ENCODE data around the gene URB2. TPM values are rescaled to one million over a fixed set of nuclear protein-coding genes. Genes with fewer than 3 reads are reported as not detected.

URB2 gene
- total RNA-seq, 1 experiment from 2014 or later, result 21.9 TPM

DNA sequence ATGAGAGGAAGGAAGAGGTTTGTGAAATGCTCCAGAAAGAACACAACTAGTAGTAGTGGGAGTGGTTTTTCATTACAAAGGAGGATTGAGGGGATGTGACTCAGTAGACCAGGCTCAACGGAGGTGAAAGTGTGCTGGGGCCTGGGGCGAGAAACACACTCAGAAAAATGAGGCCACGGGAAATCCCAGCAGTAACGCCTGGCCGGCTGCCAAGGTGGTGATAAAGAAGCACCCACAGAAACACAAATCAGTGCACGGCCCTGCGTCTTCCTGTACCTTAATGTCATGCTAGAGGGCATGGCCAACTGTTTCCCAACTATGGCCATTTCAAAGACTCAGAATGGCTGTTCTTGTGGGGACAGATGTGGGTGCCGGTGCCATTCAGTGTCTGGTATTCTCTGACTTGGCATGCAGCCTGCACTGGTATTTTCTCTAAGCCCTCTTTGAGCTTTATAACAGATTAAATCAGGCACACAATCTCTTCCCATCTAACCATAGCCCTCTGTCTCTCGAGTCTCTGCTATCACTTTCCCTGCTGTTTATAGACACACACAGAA is 38.2 kb downstream of the URB2 start:
- ATAC-seq (no peak), DNase-seq (ENCODE audit: low read depth, low spot score) (no peak)
- Histone ChIP-seq H3K9me3 (ENCODE audit: control insufficient read depth, insufficient read depth, low read depth, low read length) (no peaks in the 10 kb centered on the region), H3K27ac (ENCODE audit: low read length) (no peak overlapping the region), H3K27me3 (ENCODE audit: control insufficient read depth, insufficient read depth, low read length) (no peaks in the 10 kb centered on the region), H3K4me3 (ENCODE audit: low read depth in 2 of 2, low read length in 2 of 2) (no peak overlapping the region), H3K4me1 (ENCODE audit: control insufficient read depth, insufficient read depth, low read length) (no peaks in the 10 kb centered on the region), H3K36me3 (ENCODE audit: control insufficient read depth, insufficient read depth, low read length) (peaks cover 8% of the 10 kb centered on the region)
- ChIA-PET CTCF (no interaction called here), POLR2A (no interaction called here)
- intact Hi-C loops (cut with micrococcal nuclease; ENCODE audit: unreplicated experiment) (loop anchor here (10.0 kb wide), 3 partner anchors 401 to 651 kb away; partner anchors contain the start of gene GALNT2), in situ Hi-C loops (cut with HindIII; ENCODE audit: low pct_unique_long_range_greater_than_20kb, low sequenced_read_pairs) (no loop called here)
- no peak for TF ChIP-seq TCF7L2 (IDR thresholded peaks at IDR 0.05; ENCODE audit: low read depth, low read length)
- TF ChIP-seq, protein P1, sequence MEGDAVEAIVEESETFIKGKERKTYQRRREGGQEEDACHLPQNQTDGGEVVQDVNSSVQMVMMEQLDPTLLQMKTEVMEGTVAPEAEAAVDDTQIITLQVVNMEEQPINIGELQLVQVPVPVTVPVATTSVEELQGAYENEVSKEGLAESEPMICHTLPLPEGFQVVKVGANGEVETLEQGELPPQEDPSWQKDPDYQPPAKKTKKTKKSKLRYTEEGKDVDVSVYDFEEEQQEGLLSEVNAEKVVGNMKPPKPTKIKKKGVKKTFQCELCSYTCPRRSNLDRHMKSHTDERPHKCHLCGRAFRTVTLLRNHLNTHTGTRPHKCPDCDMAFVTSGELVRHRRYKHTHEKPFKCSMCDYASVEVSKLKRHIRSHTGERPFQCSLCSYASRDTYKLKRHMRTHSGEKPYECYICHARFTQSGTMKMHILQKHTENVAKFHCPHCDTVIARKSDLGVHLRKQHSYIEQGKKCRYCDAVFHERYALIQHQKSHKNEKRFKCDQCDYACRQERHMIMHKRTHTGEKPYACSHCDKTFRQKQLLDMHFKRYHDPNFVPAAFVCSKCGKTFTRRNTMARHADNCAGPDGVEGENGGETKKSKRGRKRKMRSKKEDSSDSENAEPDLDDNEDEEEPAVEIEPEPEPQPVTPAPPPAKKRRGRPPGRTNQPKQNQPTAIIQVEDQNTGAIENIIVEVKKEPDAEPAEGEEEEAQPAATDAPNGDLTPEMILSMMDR (IDR thresholded peaks at IDR 0.05), result no peak
- TF ChIP-seq, protein P2, sequence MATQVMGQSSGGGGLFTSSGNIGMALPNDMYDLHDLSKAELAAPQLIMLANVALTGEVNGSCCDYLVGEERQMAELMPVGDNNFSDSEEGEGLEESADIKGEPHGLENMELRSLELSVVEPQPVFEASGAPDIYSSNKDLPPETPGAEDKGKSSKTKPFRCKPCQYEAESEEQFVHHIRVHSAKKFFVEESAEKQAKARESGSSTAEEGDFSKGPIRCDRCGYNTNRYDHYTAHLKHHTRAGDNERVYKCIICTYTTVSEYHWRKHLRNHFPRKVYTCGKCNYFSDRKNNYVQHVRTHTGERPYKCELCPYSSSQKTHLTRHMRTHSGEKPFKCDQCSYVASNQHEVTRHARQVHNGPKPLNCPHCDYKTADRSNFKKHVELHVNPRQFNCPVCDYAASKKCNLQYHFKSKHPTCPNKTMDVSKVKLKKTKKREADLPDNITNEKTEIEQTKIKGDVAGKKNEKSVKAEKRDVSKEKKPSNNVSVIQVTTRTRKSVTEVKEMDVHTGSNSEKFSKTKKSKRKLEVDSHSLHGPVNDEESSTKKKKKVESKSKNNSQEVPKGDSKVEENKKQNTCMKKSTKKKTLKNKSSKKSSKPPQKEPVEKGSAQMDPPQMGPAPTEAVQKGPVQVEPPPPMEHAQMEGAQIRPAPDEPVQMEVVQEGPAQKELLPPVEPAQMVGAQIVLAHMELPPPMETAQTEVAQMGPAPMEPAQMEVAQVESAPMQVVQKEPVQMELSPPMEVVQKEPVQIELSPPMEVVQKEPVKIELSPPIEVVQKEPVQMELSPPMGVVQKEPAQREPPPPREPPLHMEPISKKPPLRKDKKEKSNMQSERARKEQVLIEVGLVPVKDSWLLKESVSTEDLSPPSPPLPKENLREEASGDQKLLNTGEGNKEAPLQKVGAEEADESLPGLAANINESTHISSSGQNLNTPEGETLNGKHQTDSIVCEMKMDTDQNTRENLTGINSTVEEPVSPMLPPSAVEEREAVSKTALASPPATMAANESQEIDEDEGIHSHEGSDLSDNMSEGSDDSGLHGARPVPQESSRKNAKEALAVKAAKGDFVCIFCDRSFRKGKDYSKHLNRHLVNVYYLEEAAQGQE (IDR thresholded peaks at IDR 0.05; ENCODE audit: insufficient read depth in 1 of 2, low read depth in 2 of 2, low read length in 1 of 2), result no peak
- TF ChIP-seq SIN3A (IDR thresholded peaks at IDR 0.05; ENCODE audit: borderline replicate concordance, insufficient read depth, low read depth, low read length), result no peak
- no peak for TF ChIP-seq POLR2AphosphoS5 (IDR thresholded peaks at IDR 0.05; ENCODE audit: low read depth, low read length)
- BruUV-seq (replicated peaks), result no TSS peak

DNA sequence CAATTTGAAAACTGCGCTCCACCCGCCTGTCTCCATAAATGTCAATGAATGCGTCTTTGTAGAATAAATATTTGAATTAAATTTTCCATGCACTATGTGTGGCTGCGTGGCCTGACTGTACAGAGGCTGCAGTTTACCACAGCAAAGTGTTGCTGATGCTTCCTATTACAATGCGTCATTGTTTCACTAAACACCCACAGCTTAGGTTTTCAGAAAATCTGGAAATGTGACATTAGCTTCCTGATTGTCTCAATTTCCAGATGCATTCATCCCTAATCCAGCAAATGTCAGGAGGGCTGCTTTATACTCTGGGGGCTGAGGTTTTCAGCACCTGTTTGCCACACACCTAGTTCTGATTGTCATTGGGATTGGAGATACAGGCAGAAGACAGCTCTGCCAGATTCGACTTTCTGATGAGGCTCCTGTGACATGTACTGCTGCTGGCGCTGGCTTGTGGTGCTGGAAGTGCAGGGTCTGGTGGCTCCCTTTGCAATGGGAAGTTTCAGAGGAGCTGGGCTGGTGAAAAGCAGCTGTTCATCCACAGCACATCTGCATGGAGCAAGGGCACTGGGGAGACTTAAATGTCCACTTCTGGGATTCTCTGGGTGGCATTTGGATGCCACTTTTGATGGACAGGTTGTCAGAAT is 40.0 kb downstream of the URB2 start:
- TF ChIP-seq SIN3A (IDR thresholded peaks at IDR 0.05; ENCODE audit: borderline replicate concordance, insufficient read depth, low read depth, low read length), result no peak
- no peak for TF ChIP-seq TCF7L2 (IDR thresholded peaks at IDR 0.05; ENCODE audit: low read depth, low read length)
- TF ChIP-seq, protein P2 (IDR thresholded peaks at IDR 0.05; ENCODE audit: insufficient read depth in 1 of 2, low read depth in 2 of 2, low read length in 1 of 2), result no peak
- no peak for TF ChIP-seq POLR2AphosphoS5 (IDR thresholded peaks at IDR 0.05; ENCODE audit: low read depth, low read length)
- TF ChIP-seq, protein P1 (IDR thresholded peaks at IDR 0.05), result no peak
- in situ Hi-C loops (cut with HindIII; ENCODE audit: low pct_unique_long_range_greater_than_20kb, low sequenced_read_pairs), result no loop called here

More for the DNA sequence above, 40.0 kb downstream of the URB2 start:
- H3K27ac ChIP-seq (ENCODE audit: low read length), result no peak overlapping the region
- no peaks in the 10 kb centered on the region for H3K27me3 ChIP-seq (ENCODE audit: control insufficient read depth, insufficient read depth, low read length)
- H3K36me3 ChIP-seq (ENCODE audit: control insufficient read depth, insufficient read depth, low read length), result no peaks in the 10 kb centered on the region
- intact Hi-C loops (cut with micrococcal nuclease; ENCODE audit: unreplicated experiment), result loop anchor here (10.0 kb wide), 3 partner anchors 399 to 649 kb away; partner anchors contain the start of gene GALNT2
- no peak overlapping the region for H3K4me3 ChIP-seq (ENCODE audit: low read depth in 2 of 2, low read length in 2 of 2)
- H3K9me3 ChIP-seq (ENCODE audit: control insufficient read depth, insufficient read depth, low read depth, low read length), result no peaks in the 10 kb centered on the region
- no peaks in the 10 kb centered on the region for H3K4me1 ChIP-seq (ENCODE audit: control insufficient read depth, insufficient read depth, low read length)
- DNase-seq (ENCODE audit: low read depth, low spot score), result no peak
- no peak for ATAC-seq
- no TSS peak for BruUV-seq (replicated peaks)
- ChIA-PET POLR2A (no interaction called here), CTCF (interaction anchor here (0.6 kb wide), 1 partner anchor 107 kb away, joined by 9 read pairs; no protein-coding TSS in a partner anchor)

Data from Panc1 (cell line).